Measurements from ENCODE around the gene SIRT2. TPM values are rescaled to one million over a fixed set of nuclear protein-coding genes. Genes with fewer than 3 reads are reported as not detected.
A peak's percentile ranks its signal among the peaks of the same experiment; 100 is the strongest.

Gene SIRT2
- 60.1 TPM for total RNA-seq
- long read RNA-seq, transcript SIRT2-201 (16 exons, 2,070 nt) = minor isoform, 17 of 128 reads
- long read RNA-seq, transcript SIRT2-204 (15 exons, 2,062 nt) = major isoform, 69 of 128 reads
- long read RNA-seq, partial matches to known transcripts = 8 of 128 reads
- long read RNA-seq, other reads (novel, unspliced or antisense) = 32 of 128 reads

- H3K4me3 ChIP-seq = peak within 1 kb of the TSS; percentile 74
- no peaks in the 10 kb centered on the region for H3K27me3 ChIP-seq (ENCODE audit: low read depth)
- peak; percentile 97 to 98 for ATAC-seq
- intact Hi-C loops (cut with DNase I) = no loop called here
- no peaks in the 10 kb centered on the region for H3K9me3 ChIP-seq
- TF ChIP-seq CTCF (IDR thresholded peaks at IDR 0.05) = no peak
- H3K27ac ChIP-seq = peak within 1 kb of the TSS; percentile 91
- peak; percentile 100 for DNase-seq
- peaks cover 26% of the 10 kb centered on the region for H3K4me1 ChIP-seq
- peaks cover 6% of the 10 kb centered on the region for H3K36me3 ChIP-seq
These were observed at the start of gene SIRT2, which contains the start of gene NFKBIB for GRCh38 chr19:38899447-38900201. SIRT2 (minus strand) TSS chr19:38899618; CDS start chr19:38899521, 97 bp downstream. NFKBIB (plus strand) TSS chr19:38899969; CDS start chr19:38900033, 64 bp downstream.

DNA sequence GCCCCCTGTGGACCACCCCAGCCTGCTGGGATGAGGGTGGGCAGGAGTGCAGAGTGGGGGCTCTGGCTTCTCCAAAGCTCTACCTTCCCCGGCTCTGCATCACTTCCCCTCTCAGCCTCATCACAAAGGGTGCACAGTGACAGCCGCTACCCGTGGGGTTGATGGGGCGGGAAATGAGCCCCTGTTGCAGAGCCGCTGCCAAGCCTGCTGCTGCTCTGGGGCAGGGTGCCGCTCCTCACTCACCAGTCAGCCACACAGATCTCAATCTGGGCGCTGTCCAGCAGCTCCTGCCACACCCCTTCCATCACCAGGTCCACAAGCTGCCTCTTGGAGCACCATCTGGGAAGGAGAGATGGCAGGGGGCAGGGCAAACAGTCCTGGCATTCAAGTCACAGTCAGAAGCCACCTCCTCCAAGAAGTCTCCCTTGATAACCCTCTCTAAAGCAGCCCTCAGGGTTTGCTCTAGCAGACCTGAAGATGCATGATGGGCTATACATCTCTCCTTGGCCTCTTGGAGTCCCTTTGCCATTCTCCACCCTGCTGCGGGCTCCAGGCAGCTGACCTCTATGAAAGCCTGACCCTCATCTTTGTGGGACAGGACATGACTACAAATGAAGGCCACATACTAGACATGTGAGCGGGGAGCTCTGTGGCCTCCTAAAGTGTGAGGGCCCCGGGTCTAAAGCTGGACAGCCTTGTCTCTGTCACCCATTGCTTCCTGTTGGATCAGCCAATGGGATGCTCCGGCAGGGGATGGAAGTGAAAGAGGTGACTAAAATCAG is 47.0 kb upstream of the SIRT2 start:
- Histone ChIP-seq H3K4me3 (no peak overlapping the region), H3K36me3 (peaks cover 7% of the 10 kb centered on the region), H3K9me3 (no peaks in the 10 kb centered on the region), H3K27me3 (ENCODE audit: low read depth) (no peaks in the 10 kb centered on the region), H3K4me1 (peaks cover 11% of the 10 kb centered on the region), H3K27ac (no peak overlapping the region)
- no peak for TF ChIP-seq CTCF (IDR thresholded peaks at IDR 0.05)
- intact Hi-C loops (cut with DNase I) = no loop called here
- no peak for DNase-seq
- no peak for ATAC-seq

GRCh38 chr19:38945562-38946228 is 46.3 kb upstream of the SIRT2 start:
- Histone ChIP-seq H3K27ac (no peak overlapping the region), H3K4me1 (peaks cover 11% of the 10 kb centered on the region), H3K36me3 (peaks cover 7% of the 10 kb centered on the region), H3K27me3 (ENCODE audit: low read depth) (no peaks in the 10 kb centered on the region), H3K9me3 (no peaks in the 10 kb centered on the region), H3K4me3 (no peak overlapping the region)
- TF ChIP-seq CTCF (IDR thresholded peaks at IDR 0.05) = no peak
- DNase-seq (no peak), ATAC-seq (no peak)
- intact Hi-C loops (cut with DNase I) = no loop called here

- no peak for DNase-seq
- Histone ChIP-seq H3K4me3 (no peak overlapping the region), H3K4me1 (peaks cover 7% of the 10 kb centered on the region), H3K9me3 (no peaks in the 10 kb centered on the region), H3K36me3 (peaks cover 7% of the 10 kb centered on the region), H3K27ac (no peak overlapping the region), H3K27me3 (ENCODE audit: low read depth) (no peaks in the 10 kb centered on the region)
- no peak for TF ChIP-seq CTCF (IDR thresholded peaks at IDR 0.05)
- intact Hi-C loops (cut with DNase I) = no loop called here
- ATAC-seq = no peak
These were observed 45.6 kb upstream of the SIRT2 start for GRCh38 chr19:38944981-38945506.
